ENCODE data around the gene MCF2L2.

GRCh38 chr3:183313764-183314163, 114.7 kb downstream of the MCF2L2 start:
- TF ChIP-seq TAF1 (IDR thresholded peaks at IDR 0.05; ENCODE audit: borderline replicate concordance, insufficient read depth, low read length): no peak
- TF ChIP-seq POLR2AphosphoS5 (IDR thresholded peaks at IDR 0.05; ENCODE audit: low read depth, low read length): no peak
- no peak for TF ChIP-seq REST (IDR thresholded peaks at IDR 0.05; ENCODE audit: insufficient read depth in 1 of 2, low read depth in 2 of 2, low read length in 2 of 2)

All from PFSK-1 (cell line).